ENCODE data around the gene C1QL4.

Gene C1QL4

DNA sequence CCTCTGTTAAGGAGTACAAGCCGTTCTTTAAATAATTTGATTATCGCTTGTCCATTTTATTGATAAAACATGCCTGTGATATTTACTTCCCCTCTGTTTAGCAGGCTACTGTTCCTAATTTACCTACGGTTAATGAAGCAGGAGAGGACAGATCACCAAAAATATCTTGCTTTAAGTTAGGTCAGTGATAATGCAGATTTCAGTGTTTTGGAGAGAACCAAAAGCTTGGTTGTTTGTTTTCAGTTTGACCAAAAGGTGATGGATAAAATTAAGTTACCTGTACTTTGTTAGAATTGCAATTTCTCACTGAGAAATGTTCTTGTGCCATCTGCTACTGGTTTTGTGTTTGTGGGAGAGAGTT, 31.2 kb upstream of the C1QL4 start:
- TF ChIP-seq, protein P1, sequence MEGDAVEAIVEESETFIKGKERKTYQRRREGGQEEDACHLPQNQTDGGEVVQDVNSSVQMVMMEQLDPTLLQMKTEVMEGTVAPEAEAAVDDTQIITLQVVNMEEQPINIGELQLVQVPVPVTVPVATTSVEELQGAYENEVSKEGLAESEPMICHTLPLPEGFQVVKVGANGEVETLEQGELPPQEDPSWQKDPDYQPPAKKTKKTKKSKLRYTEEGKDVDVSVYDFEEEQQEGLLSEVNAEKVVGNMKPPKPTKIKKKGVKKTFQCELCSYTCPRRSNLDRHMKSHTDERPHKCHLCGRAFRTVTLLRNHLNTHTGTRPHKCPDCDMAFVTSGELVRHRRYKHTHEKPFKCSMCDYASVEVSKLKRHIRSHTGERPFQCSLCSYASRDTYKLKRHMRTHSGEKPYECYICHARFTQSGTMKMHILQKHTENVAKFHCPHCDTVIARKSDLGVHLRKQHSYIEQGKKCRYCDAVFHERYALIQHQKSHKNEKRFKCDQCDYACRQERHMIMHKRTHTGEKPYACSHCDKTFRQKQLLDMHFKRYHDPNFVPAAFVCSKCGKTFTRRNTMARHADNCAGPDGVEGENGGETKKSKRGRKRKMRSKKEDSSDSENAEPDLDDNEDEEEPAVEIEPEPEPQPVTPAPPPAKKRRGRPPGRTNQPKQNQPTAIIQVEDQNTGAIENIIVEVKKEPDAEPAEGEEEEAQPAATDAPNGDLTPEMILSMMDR (IDR thresholded peaks at IDR 0.05; ENCODE audit: low read depth, low read length): no peak
- in situ Hi-C loops (cut with HindIII; ENCODE audit: low sequenced_read_pairs): loop anchor here (25.0 kb wide), 1 partner anchor 144 kb away; no protein-coding TSS in a partner anchor
- H3K4me3 ChIP-seq (ENCODE audit: low read depth, low read length): peak overlapping the region; percentile 64
- no peak for DNase-seq (ENCODE audit: low read depth, low spot score)

DNA sequence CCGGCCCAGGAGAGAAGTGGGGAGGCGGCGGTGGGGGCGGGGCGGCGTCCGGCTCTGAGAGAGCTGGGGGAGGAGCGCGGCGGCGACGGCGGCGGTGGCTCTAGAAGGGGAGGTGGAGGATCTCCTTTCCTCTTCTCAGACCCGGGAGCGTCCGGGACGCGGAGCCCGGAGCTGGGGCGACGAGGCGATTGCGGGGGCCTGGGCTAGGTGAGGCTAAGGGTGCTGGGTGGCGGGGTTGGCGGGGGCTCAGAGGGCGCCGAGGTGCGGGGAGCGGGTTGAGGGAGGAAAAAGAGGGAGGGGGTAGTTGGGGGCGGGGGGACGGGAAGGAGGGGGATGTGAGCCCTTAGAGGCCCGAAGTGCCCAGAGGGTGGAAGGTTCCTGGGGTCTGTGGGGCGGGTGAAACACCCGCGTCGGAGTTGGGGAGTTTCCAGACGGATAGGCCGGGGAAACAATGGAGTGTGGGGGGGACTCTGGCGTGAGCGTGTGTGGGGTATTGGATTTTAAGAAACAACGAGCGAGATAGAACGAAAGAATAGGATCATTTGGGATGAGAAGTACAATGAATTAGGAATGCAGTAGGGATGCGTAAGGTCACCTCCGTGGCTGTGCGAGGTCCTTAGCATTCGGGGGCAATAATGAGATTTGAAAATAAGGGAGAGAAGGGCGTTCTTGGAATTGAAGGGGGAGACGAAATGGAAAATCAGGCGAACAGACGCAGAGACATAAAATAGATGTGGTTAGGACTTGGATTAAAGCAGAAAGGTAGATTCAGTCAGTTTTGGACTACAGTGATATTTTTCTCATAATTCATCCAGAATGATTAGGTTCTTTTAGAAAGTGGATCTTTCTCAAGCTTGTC, 30.6 kb upstream of the C1QL4 start, which contains the start of gene SPATS2:
Gene SPATS2 (plus strand): TSS at position 82 of the 859 bp plus-strand sequence. CDS start 93,551 bp downstream, outside the sequence.
- DNase-seq (ENCODE audit: low read depth, low spot score): no peak
- H3K4me3 ChIP-seq (ENCODE audit: low read depth, low read length): peak within 1 kb of the TSS; percentile 64
- TF ChIP-seq, protein P1 (IDR thresholded peaks at IDR 0.05; ENCODE audit: low read depth, low read length): no peak
- in situ Hi-C loops (cut with HindIII; ENCODE audit: low sequenced_read_pairs): loop anchor here (25.0 kb wide), 1 partner anchor 145 kb away; no protein-coding TSS in a partner anchor

DNA sequence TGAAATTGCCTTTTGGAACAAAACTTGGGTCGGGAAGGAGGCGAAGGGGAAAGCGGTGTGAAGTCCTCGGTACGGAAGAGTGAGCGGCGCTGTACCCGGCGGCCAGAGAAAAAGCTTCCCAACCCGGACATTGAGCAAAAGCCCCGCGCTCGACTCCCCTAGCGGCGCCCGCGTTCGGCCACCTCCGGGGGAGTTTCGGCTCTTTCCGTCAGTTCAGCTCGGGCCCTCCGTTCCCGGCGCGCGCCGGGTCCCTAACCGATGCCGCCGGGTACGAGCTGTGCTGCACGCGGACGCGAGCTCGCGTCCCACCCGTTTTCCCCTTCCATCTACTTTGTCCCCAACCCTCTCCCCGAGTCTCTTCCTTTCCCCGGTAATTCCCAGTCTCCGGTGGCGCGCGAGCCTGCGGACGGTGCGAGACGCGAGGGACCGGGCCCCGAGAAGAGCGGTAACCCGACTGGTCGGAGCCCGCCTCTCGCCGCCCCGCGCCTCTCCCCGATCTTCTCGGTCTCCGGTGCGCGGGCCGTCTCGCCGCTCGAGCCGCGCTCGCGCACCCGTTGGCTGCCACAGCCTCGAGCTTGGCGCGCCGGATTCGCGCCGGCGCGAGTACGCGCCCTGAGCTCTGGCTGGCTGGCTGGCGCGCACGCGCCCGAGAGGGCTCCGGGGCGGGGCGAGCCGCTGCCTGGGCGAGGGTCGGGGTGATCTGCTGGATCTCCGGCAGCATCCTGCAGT, 29.8 kb upstream of the C1QL4 start:
- peak; percentile 98 for DNase-seq (ENCODE audit: low read depth, low spot score)
- TF ChIP-seq, protein P1 (IDR thresholded peaks at IDR 0.05; ENCODE audit: low read depth, low read length): peak; percentile 31
- in situ Hi-C loops (cut with HindIII; ENCODE audit: low sequenced_read_pairs): loop anchor here (25.0 kb wide), 1 partner anchor 145 kb away; no protein-coding TSS in a partner anchor
- H3K4me3 ChIP-seq (ENCODE audit: low read depth, low read length): peak overlapping the region; percentile 64

DNA sequence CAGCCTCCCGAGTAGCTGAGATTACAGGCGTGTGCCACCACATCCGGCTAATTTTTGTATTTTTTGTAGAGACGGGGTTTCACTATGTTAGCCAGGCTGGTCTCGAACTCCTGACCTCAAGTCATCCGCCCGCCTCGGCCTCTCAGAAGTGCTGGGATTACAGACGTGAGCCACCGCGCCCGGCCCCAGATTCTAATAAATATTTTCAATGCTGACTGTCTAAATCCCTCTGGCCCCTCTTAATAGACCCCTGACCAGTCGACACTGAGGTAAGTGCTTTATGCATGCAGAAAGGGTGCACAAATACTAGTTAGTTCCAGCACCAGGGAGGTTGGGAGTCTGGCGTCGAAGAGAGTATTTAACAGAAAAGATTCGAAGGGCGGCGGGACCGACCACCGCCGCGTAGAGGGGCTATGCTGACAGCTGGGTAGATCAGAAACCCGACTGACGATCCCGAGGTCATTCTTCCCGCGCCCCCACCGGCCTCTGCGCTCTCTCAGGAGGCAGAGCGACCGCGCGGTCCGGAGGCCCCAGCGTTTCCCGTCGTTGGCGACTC, 29.2 kb upstream of the C1QL4 start:
- DNase-seq (ENCODE audit: low read depth, low spot score): no peak
- TF ChIP-seq, protein P1 (IDR thresholded peaks at IDR 0.05; ENCODE audit: low read depth, low read length): no peak
- peak overlapping the region; percentile 64 for H3K4me3 ChIP-seq (ENCODE audit: low read depth, low read length)
- in situ Hi-C loops (cut with HindIII; ENCODE audit: low sequenced_read_pairs): loop anchor here (25.0 kb wide), 1 partner anchor 146 kb away; no protein-coding TSS in a partner anchor

DNA sequence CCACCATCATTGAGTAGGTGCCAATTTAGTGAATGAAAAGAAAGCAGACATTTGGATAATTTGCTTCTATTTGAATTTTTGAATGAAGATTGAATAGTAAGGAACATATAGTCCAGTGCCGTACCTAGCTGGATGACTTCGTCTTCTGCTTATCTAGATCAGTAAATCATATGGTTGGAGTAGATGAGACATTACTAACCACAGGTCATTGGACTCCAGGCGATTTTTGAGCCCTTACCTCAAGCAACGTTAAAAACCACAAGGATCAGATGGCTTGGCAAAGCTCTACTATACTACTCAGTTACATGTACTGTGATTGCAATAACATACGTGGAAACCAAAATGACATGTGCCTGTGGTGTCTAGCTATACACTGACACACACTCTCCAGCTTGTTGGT, 28.6 kb upstream of the C1QL4 start:
- in situ Hi-C loops (cut with HindIII; ENCODE audit: low sequenced_read_pairs): loop anchor here (25.0 kb wide), 1 partner anchor 147 kb away; no protein-coding TSS in a partner anchor
- H3K4me3 ChIP-seq (ENCODE audit: low read depth, low read length): peak overlapping the region; percentile 7

More for the DNA sequence above, 28.6 kb upstream of the C1QL4 start:
- peak; percentile 79 for DNase-seq (ENCODE audit: low read depth, low spot score)
- TF ChIP-seq, protein P1 (IDR thresholded peaks at IDR 0.05; ENCODE audit: low read depth, low read length): no peak
